Osteocyte (in vitro differentiated cells): ENCODE measurements around the gene ASIC4. TPM values are rescaled to one million over a fixed set of nuclear protein-coding genes. Genes with fewer than 3 reads are reported as not detected.

Experiments
- DNase-seq: peaks from one replicate; pipeline ENCODE4 v3.0.0; 2021; ENCODE audit warnings: mixed read lengths; ENCODE audit not compliant: unreplicated experiment; ENCODE audit errors: extremely low spot score
- H3K27ac Mint-ChIP-seq: one replicate; pipeline ENCODE4 v1.8.0; 2021; ENCODE audit warnings: mild to moderate bottlenecking, mixed read lengths; ENCODE audit not compliant: unreplicated experiment
- H3K27me3 Mint-ChIP-seq: one replicate; pipeline ENCODE4 v1.8.0; 2021; ENCODE audit warnings: mixed read lengths; ENCODE audit not compliant: unreplicated experiment
- H3K36me3 Mint-ChIP-seq: one replicate; pipeline ENCODE4 v1.8.0; 2021; ENCODE audit warnings: mixed read lengths; ENCODE audit not compliant: unreplicated experiment
- H3K4me1 Mint-ChIP-seq: one replicate; pipeline ENCODE4 v1.8.0; 2021; ENCODE audit warnings: mixed read lengths; ENCODE audit not compliant: unreplicated experiment
- H3K4me3 Mint-ChIP-seq: one replicate; pipeline ENCODE4 v1.8.0; 2021; ENCODE audit warnings: mild to moderate bottlenecking, moderate library complexity, mixed read lengths; ENCODE audit not compliant: unreplicated experiment
- H3K9me3 Mint-ChIP-seq: one replicate; pipeline ENCODE4 v1.8.0; 2021; ENCODE audit warnings: mixed read lengths; ENCODE audit not compliant: unreplicated experiment
- CTCF ChIP-seq: fragments of 200-600 bp; sonication (generic); IDR thresholded peaks from 2 replicates; pipeline ENCODE4 v1.5.0; 2021; ENCODE audit warnings: antibody characterized with exemption, mild to moderate bottlenecking, moderate library complexity
- total RNA-seq: library from RNA; stranded (reverse); gene quantifications from 2 replicates; pipeline ENCODE4 v1.2.1, GENCODE V29; 2021

ASIC4 gene
- total RNA-seq, 1 donor from 2014 or later: 0.11 TPM

GRCh38 chr2:219536425-219536824, 22.1 kb downstream of the ASIC4 start:
- Mint-ChIP-seq H3K36me3 (peaks cover 16% of the 10 kb centered on the region), H3K9me3 (no peaks in the 10 kb centered on the region), H3K27me3 (peaks cover 8% of the 10 kb centered on the region), H3K4me3 (no peak overlapping the region), H3K27ac (no peak overlapping the region), H3K4me1 (peaks cover 17% of the 10 kb centered on the region)
- DNase-seq: no peak
- no peak for TF ChIP-seq CTCF

GRCh38 chr2:219536967-219537366, 22.7 kb downstream of the ASIC4 start:
- no peak overlapping the region for H3K27ac Mint-ChIP-seq
- no peak overlapping the region for H3K4me3 Mint-ChIP-seq
- no peak for DNase-seq
- peaks cover 16% of the 10 kb centered on the region for H3K36me3 Mint-ChIP-seq
- H3K27me3 Mint-ChIP-seq: peaks cover 5% of the 10 kb centered on the region
- TF ChIP-seq CTCF: no peak
- peaks cover 20% of the 10 kb centered on the region for H3K4me1 Mint-ChIP-seq
- no peaks in the 10 kb centered on the region for H3K9me3 Mint-ChIP-seq

GRCh38 chr2:219537657-219538488, 23.6 kb downstream of the ASIC4 start:
- no peak for DNase-seq
- peaks cover 29% of the 10 kb centered on the region for H3K4me1 Mint-ChIP-seq
- H3K9me3 Mint-ChIP-seq: no peaks in the 10 kb centered on the region
- no peak overlapping the region for H3K27ac Mint-ChIP-seq
- H3K27me3 Mint-ChIP-seq: peaks cover 5% of the 10 kb centered on the region
- no peak overlapping the region for H3K4me3 Mint-ChIP-seq
- peaks cover 16% of the 10 kb centered on the region for H3K36me3 Mint-ChIP-seq
- TF ChIP-seq CTCF: no peak

GRCh38 chr2:219538504-219538951, 24.2 kb downstream of the ASIC4 start:
- H3K36me3 Mint-ChIP-seq: peaks cover 16% of the 10 kb centered on the region
- peaks cover under 1% of the 10 kb centered on the region for H3K27me3 Mint-ChIP-seq
- no peak overlapping the region for H3K4me3 Mint-ChIP-seq
- TF ChIP-seq CTCF: no peak
- H3K27ac Mint-ChIP-seq: peak overlapping the region; percentile 57
- H3K4me1 Mint-ChIP-seq: peaks cover 29% of the 10 kb centered on the region
- DNase-seq: no peak
- H3K9me3 Mint-ChIP-seq: no peaks in the 10 kb centered on the region

GRCh38 chr2:219538956-219539788, 24.9 kb downstream of the ASIC4 start:
- H3K4me1 Mint-ChIP-seq: peaks cover 31% of the 10 kb centered on the region

More at GRCh38 chr2:219538956-219539788, 24.9 kb downstream of the ASIC4 start:
- H3K27me3 Mint-ChIP-seq: no peaks in the 10 kb centered on the region
- DNase-seq: no peak
- no peaks in the 10 kb centered on the region for H3K9me3 Mint-ChIP-seq
- peak overlapping the region; percentile 57 for H3K27ac Mint-ChIP-seq
- H3K4me3 Mint-ChIP-seq: no peak overlapping the region
- peaks cover 16% of the 10 kb centered on the region for H3K36me3 Mint-ChIP-seq
- no peak for TF ChIP-seq CTCF
